ENCODE measurements around the gene CYTH1.

CYTH1 gene

DNA sequence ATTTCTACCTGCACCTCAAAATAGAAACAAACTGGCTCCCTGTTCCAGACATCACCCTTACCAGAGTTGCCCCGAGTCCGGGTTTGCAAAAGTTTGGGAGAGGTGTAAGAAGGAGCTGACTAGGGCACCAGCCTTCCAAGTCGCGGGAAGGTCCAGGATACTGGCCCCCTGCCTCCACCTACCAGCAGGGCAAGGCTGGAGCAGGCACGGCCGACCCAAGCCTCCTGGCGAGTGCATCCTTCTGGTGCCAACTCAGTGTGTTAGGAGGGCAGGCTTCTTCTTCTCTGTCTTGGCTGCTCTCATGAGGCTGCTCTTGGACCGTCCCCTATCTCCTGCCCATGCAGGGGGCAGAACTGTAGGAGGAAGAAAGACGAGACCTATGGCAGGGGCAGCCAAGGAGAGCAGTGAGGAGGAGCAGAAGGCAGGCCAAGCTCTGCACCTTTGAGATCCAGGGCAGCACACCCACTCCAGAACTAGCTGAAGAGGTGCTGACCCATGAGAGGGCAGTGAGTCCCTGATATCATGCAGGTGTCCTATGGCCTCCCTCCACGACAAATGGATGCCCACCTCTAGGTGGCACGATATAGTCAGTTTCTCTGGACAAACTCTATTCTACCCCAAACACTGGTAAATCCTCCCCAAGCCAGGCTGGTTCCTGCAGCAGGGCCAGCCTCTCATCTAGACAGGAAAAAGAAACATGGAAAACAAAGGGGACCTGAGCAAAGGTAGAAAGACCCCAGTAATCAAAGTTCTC lies 54.4 kb downstream of the CYTH1 start:
- TF ChIP-seq, protein P1, sequence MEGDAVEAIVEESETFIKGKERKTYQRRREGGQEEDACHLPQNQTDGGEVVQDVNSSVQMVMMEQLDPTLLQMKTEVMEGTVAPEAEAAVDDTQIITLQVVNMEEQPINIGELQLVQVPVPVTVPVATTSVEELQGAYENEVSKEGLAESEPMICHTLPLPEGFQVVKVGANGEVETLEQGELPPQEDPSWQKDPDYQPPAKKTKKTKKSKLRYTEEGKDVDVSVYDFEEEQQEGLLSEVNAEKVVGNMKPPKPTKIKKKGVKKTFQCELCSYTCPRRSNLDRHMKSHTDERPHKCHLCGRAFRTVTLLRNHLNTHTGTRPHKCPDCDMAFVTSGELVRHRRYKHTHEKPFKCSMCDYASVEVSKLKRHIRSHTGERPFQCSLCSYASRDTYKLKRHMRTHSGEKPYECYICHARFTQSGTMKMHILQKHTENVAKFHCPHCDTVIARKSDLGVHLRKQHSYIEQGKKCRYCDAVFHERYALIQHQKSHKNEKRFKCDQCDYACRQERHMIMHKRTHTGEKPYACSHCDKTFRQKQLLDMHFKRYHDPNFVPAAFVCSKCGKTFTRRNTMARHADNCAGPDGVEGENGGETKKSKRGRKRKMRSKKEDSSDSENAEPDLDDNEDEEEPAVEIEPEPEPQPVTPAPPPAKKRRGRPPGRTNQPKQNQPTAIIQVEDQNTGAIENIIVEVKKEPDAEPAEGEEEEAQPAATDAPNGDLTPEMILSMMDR (IDR thresholded peaks at IDR 0.05; ENCODE audit: low read depth, low read length): no peak
- no peak overlapping the region for H3K4me3 ChIP-seq (ENCODE audit: low read depth, low read length)

DNA sequence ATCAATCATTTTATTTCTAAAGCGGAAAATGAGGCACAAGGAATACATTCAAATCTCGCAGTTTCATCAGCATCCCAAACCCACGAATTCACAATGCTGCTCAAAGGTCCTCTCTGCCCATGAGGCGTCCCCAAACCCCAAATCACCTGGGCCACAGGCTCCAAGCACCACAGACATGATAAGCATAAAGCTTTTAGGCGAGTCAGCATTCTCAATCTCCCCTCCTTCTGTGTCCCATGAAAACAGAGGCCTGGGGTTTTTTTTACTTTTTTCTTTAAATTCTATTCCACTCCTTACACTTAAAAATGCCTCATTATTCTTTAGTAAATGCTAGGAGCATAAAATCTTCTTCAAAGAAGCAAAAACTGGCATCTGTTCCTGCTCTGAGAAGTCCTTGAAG lies 55.0 kb downstream of the CYTH1 start:
- no peak overlapping the region for H3K4me3 ChIP-seq (ENCODE audit: low read depth, low read length)
- TF ChIP-seq, protein P1 (IDR thresholded peaks at IDR 0.05; ENCODE audit: low read depth, low read length): no peak

DNA sequence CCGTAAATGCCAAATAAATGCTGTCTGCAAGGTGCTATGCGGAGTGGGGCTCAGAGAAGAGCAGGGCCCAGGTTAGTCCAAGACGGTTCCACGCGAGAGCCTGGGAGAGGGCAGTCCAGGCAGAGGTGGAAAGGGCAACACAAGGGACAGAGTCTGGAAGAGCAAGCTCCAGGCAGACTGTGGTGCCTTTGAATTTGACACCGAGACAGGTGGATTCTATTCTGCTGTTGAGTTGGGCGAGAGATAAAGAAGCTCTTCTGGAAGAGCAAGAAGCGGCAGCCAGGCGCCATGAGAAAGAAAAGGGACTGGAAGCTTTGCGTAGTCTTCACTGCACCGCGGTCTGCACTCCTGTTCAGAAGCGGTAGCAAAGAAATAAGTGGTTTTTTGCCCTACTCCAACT lies 55.6 kb downstream of the CYTH1 start:
- H3K4me3 ChIP-seq (ENCODE audit: low read depth, low read length): no peak overlapping the region
- TF ChIP-seq, protein P1 (IDR thresholded peaks at IDR 0.05; ENCODE audit: low read depth, low read length): no peak

DNA sequence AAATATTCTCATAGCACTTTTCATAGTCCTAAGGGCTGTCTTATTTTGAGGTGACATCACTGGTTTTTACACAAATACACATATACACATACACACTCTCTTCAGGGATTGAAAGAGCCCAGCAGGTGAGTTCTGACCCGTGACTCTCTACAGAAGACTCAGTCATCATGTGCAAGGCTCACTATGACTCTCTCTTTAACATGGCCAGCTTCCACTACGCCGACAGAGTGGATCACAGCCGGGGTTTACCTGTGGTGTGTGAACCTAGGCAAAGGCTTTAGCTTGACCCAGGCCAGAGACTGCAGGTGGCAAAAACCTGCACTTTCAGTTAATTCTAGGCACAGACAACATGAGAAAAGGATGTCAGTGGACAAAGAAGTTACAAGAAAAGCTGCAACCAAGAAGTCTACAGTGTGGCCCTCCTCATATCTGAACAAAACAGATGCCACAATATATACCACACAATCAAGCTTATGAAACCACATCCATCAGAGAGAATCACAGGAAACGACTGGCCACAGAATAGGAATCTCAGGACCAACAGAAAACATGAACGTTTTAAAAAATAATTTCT lies 56.5 kb downstream of the CYTH1 start:
- H3K4me3 ChIP-seq (ENCODE audit: low read depth, low read length): no peak overlapping the region

DNA sequence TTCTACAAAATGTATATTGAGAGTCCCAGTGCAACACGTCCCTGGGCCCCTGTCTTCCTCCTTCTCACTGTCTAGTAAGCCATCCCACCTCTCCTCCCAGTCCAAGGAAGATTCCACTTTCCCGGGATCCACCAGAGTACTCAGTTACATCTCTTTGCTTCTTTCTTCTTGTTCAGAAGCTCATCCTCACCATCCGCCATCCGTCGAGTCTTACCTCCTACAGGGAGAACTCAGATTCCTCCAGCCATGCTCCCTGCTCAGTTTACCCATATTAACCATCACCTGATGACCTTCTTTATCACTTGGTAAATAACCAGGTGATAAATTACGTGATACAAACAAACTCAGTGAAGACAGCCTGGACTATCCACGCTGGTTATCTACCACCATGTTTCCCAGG lies 57.1 kb downstream of the CYTH1 start:
- TF ChIP-seq, protein P1 (IDR thresholded peaks at IDR 0.05; ENCODE audit: low read depth, low read length): no peak
- no peak overlapping the region for H3K4me3 ChIP-seq (ENCODE audit: low read depth, low read length)

More for the DNA sequence above, 56.5 kb downstream of the CYTH1 start:
- TF ChIP-seq, protein P1 (IDR thresholded peaks at IDR 0.05; ENCODE audit: low read depth, low read length): no peak

DNA sequence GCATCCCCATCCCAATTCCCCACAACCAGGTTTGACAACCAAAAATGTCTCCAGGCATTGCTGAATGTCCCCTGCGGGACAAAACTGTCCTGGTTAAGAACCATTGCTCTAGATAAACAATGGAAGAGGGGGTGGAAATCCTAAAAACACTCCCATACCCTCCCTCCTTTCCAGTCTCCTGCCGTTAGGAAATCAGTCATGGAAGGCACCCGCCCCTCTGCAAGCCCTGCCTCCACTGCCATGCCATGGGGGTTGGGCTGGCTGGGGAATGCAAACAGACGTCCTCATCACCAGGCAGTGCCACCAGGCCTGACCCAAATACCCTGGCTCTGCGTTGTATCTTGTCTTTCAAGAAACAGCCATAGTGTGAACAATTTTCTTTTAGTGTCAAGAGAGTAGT lies 57.5 kb downstream of the CYTH1 start:
- no peak overlapping the region for H3K4me3 ChIP-seq (ENCODE audit: low read depth, low read length)
- TF ChIP-seq, protein P1 (IDR thresholded peaks at IDR 0.05; ENCODE audit: low read depth, low read length): no peak

DNA sequence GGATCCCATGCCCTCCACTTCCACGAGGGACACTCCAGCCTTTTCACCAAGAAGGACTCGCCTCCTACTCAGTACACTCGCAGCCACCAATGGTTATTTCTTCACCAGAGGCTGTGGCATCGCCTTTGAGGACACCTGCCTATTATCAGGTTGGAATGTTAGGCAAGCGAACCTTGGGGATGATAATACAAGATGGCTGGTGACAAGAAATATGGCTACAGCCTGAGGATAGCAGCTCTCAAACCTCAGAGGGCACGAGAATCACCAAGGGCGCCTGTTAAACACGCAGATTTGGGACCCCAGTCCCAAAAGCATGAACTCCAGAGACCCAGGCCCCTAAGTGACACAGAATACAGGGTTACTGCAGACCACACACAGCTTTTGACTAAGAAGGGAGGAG lies 58.1 kb downstream of the CYTH1 start:
- H3K4me3 ChIP-seq (ENCODE audit: low read depth, low read length): no peak overlapping the region
- TF ChIP-seq, protein P1 (IDR thresholded peaks at IDR 0.05; ENCODE audit: low read depth, low read length): no peak

All from WI38 (cell line).